ENCODE data around the gene CCM2. TPM values are rescaled to one million over a fixed set of nuclear protein-coding genes. Genes with fewer than 3 reads are reported as not detected.

The CCM2 gene
- polyA plus RNA-seq, 1 donor from 2014 or later = 25.8 TPM

DNA sequence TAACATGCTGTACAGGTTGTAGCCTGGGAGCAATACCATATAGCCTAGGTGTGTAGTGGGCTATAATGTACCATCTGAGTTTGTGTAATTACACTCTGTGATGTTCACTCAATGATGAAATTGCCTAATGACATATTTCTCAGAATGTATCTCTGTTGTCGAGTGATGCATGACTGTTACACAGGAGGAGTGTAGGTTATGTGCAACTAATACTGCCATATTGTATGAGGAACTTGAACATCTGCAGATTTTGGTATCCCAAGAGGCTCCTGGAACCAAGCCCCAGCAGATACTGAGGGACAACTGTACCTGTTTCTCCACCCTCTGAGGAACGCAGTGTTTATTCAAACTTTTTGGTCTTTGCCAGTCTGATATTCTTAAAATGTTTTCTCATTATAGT, 50.2 kb downstream of the CCM2 start:
- H3K9ac ChIP-seq (ENCODE audit: low read length) = no peak overlapping the region
- no peak overlapping the region for H2AFZ ChIP-seq (ENCODE audit: low read depth, low read length)
- H3K27ac ChIP-seq (ENCODE audit: low read length) = no peak overlapping the region
- no peaks in the 10 kb centered on the region for H3K9me2 ChIP-seq (ENCODE audit: insufficient read depth, low read length)
- no peaks in the 10 kb centered on the region for H3K27me3 ChIP-seq (ENCODE audit: insufficient read depth, low read depth, low read length)
- H3F3A ChIP-seq (ENCODE audit: insufficient read depth, low read length, poor library complexity, severe bottlenecking) = no peaks in the 10 kb centered on the region
- TF ChIP-seq EZH2 (IDR thresholded peaks at IDR 0.05; ENCODE audit: borderline replicate concordance, insufficient read depth, low read length, poor library complexity, severe bottlenecking) = no peak
- TF ChIP-seq SMC3 (conservative IDR thresholded peaks at IDR 0.05; ENCODE audit: poor library complexity) = no peak
- TF ChIP-seq EP300 (conservative IDR thresholded peaks at IDR 0.05; ENCODE audit: poor library complexity, severe bottlenecking) = no peak
- no peak for TF ChIP-seq RAD21 (conservative IDR thresholded peaks at IDR 0.05)
- TF ChIP-seq TAF1 (IDR thresholded peaks at IDR 0.05; ENCODE audit: low read depth) = no peak
- TF ChIP-seq POLR2AphosphoS5 (IDR thresholded peaks at IDR 0.05) = no peak
- TF ChIP-seq MXI1 (conservative IDR thresholded peaks at IDR 0.05; ENCODE audit: poor library complexity, severe bottlenecking) = no peak
- TF ChIP-seq REST (IDR thresholded peaks at IDR 0.05; ENCODE audit: borderline replicate concordance) = no peak
- TF ChIP-seq, protein P1, sequence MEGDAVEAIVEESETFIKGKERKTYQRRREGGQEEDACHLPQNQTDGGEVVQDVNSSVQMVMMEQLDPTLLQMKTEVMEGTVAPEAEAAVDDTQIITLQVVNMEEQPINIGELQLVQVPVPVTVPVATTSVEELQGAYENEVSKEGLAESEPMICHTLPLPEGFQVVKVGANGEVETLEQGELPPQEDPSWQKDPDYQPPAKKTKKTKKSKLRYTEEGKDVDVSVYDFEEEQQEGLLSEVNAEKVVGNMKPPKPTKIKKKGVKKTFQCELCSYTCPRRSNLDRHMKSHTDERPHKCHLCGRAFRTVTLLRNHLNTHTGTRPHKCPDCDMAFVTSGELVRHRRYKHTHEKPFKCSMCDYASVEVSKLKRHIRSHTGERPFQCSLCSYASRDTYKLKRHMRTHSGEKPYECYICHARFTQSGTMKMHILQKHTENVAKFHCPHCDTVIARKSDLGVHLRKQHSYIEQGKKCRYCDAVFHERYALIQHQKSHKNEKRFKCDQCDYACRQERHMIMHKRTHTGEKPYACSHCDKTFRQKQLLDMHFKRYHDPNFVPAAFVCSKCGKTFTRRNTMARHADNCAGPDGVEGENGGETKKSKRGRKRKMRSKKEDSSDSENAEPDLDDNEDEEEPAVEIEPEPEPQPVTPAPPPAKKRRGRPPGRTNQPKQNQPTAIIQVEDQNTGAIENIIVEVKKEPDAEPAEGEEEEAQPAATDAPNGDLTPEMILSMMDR (IDR thresholded peaks at IDR 0.05; ENCODE audit: poor library complexity, severe bottlenecking) = no peak
- no peak overlapping the region for H3K4me3 ChIP-seq (ENCODE audit: low read length)
- H3K36me3 ChIP-seq (ENCODE audit: insufficient read depth, low read length) = no peaks in the 10 kb centered on the region
- no peaks in the 10 kb centered on the region for H3K9me3 ChIP-seq (ENCODE audit: low read length)
- H4K20me1 ChIP-seq (ENCODE audit: insufficient read depth) = no peaks in the 10 kb centered on the region
- H3K79me2 ChIP-seq (replicated peaks; ENCODE audit: insufficient read depth, low read length) = no peaks in the 10 kb centered on the region
- H3K4me2 ChIP-seq (ENCODE audit: low read length) = no peak overlapping the region

DNA sequence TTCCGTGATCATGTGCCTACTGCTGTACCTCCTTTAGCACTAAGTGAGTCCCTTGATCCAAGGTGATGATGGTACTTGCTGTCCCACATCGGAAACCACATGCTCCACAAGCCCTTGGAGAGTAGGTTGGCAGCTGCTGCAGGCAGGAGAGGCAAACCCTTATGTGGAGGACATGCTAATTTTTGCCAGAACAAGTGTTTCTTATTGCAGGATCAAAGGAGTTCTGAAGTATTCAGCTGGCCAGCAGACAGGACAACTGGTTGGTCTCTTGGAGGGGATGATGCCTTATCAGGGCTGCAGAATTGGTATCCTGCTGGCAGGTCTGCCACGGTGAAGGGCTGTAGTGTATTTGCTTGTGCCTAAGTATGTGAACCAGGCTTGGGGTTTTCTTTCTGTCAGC, 52.0 kb downstream of the CCM2 start:
- no peak overlapping the region for H3K4me3 ChIP-seq (ENCODE audit: low read length)
- H3K9me3 ChIP-seq (ENCODE audit: low read length) = no peaks in the 10 kb centered on the region
- H3F3A ChIP-seq (ENCODE audit: insufficient read depth, low read length, poor library complexity, severe bottlenecking) = no peaks in the 10 kb centered on the region
- no peaks in the 10 kb centered on the region for H3K79me2 ChIP-seq (replicated peaks; ENCODE audit: insufficient read depth, low read length)
- no peaks in the 10 kb centered on the region for H3K36me3 ChIP-seq (ENCODE audit: insufficient read depth, low read length)
- H3K4me2 ChIP-seq (ENCODE audit: low read length) = no peak overlapping the region
- H3K9ac ChIP-seq (ENCODE audit: low read length) = no peak overlapping the region
- no peaks in the 10 kb centered on the region for H3K9me2 ChIP-seq (ENCODE audit: insufficient read depth, low read length)
- H4K20me1 ChIP-seq (ENCODE audit: insufficient read depth) = no peaks in the 10 kb centered on the region
- H3K27me3 ChIP-seq (ENCODE audit: insufficient read depth, low read depth, low read length) = no peaks in the 10 kb centered on the region
- no peak overlapping the region for H2AFZ ChIP-seq (ENCODE audit: low read depth, low read length)
- TF ChIP-seq TAF1 (IDR thresholded peaks at IDR 0.05; ENCODE audit: low read depth) (no peak), SMC3 (conservative IDR thresholded peaks at IDR 0.05; ENCODE audit: poor library complexity) (no peak), EP300 (conservative IDR thresholded peaks at IDR 0.05; ENCODE audit: poor library complexity, severe bottlenecking) (no peak), REST (IDR thresholded peaks at IDR 0.05; ENCODE audit: borderline replicate concordance) (no peak), POLR2AphosphoS5 (IDR thresholded peaks at IDR 0.05) (no peak), MXI1 (conservative IDR thresholded peaks at IDR 0.05; ENCODE audit: poor library complexity, severe bottlenecking) (no peak), RAD21 (conservative IDR thresholded peaks at IDR 0.05) (no peak), EZH2 (IDR thresholded peaks at IDR 0.05; ENCODE audit: borderline replicate concordance, insufficient read depth, low read length, poor library complexity, severe bottlenecking) (no peak)
- TF ChIP-seq, protein P1 (IDR thresholded peaks at IDR 0.05; ENCODE audit: poor library complexity, severe bottlenecking) = no peak
- H3K27ac ChIP-seq (ENCODE audit: low read length) = no peak overlapping the region
